NCI-H345 (cell line): Measurements from ENCODE around the gene CCDC92B.
A peak's percentile ranks its signal among the peaks of the same experiment; 100 is the strongest.
"Not testable (repeated sequence)": the region's sequence is repeated elsewhere in the genome, so short reads cannot be mapped to it uniquely, and the experiment has no call there.

Experiments
- DNase-seq: peaks from one replicate; lab custom pipeline; 2025; lab: John Stamatoyannopoulos, UW

Gene CCDC92B

GRCh38 chr17:2689411-2690164, 59.9 kb downstream of the CCDC92B start:
- DNase-seq: no peak

DNA sequence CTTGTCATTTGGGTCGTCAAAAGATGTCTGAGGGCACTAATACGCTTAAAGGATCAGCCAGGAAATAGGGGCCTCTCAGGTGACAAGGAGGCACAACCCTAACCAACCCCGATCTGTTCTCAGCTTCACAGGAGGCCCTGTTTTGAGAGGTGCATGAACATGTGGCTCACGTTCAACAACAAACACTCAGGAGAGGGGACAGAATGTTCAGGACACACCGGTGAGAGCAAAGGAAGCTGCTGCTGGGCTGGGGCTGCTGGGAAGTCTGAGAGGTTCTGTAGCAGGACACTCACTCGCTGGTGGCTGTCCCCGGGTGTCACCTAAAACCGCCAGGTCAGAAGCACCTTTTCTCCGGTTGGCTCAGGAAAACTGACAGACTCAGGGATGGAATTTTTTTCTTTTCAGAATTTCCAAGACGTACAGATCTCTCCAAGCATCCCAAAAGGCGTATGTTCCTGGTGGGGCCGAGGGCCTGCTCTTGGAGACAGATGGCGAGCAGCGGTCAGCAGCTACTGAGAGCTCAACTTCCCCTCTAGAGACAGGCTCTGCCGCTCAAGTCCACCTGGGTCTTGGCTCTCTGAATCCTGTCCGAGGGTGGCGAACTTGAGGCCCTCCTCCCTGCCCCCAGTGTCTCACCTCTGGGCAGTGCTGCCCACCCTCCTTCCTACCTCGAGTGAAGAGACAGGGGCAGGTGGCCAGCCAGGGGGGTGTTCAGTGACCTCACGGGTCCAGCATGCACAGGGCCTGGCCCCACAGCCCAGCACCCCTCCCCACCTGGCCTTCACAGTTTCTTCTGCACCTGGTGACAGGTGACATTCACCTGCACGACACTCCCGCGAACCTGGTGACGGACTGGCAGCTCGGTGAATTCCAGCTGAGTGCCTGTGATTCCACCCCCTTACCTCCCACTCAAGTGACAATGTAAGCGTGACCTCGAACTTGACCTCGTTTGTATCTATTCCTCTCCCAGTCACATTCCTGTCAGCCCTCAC, 60.8 kb downstream of the CCDC92B start:
- peak; percentile 8 for DNase-seq

GRCh38 chr17:2687074-2687418, 62.4 kb downstream of the CCDC92B start:
- no peak for DNase-seq

DNA sequence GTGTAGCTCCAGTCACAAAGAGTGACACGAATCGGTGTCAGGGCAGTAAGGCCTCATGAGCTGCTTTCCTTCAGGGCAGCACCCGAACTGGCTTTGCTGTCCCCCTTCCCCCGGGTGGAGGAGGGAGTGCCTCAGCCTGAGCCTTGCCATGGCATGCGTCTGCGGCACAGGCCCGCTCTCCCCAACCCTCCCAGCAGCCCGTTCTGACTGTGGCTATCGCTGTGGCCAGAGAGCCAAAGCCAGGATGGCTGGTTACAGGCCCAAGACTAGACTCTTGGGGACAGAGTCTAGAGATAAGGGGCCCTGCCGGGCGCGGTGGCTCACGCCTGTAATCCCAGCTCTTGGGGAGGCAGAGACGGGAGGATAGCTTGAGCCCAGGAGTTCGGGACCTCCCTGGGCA, 63.8 kb downstream of the CCDC92B start:
- DNase-seq: no peak

GRCh38 chr17:2684549-2684948, 64.9 kb downstream of the CCDC92B start:
- no peak for DNase-seq

DNA sequence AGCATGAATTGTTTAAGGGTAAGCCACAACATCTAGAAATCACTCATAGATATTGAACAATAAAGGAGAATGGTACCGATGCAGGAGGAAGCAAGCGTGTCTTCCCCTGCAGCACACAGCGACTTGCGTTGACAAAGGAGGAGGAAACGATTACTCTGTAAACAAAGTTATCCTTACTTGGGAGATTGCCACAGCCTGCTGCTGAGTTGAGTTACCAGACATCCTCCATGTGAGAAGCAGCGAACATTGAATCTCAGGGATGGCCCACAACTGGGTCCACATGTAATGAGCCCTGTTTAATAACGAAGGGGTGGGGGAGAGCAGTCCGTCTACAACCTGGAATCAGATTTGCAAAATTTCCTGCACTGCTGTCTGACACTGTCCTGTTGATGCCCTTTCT, 65.5 kb downstream of the CCDC92B start:
- DNase-seq: no peak

DNA sequence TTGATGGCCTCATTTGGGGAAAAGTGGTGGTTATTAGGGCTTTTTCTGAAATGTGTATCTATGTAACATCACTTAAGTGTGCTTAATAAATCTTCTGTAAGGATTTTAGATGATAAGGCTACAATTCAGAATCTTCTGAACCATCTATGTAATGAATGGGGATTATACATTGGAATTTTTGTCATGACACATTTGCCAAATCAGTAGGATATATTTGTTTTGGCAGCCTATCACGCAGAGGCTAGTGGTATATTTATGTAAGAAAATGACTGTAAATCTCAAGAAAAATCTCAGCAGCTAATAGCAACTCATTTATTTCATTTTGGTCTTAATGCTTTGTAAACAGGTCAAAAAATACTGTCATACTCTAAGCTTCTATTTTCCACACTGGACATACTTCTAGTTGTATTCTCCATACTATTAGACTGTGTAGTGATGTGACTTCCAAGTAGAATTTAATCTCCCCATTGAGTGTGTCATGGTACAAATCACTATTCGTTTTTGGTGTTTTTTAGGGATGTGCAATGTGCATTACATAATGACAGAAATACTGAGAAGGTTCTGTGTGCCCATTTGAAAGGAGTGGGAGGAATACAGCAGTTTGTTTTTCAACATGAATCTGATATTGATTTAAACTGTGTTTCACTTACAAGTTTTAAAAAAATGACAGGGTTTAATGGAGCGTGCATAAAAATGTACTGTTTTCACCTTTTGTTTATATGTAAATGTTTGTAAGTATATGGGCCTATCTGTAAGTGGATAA, 67.1 kb downstream of the CCDC92B start:
- no peak for DNase-seq

DNA sequence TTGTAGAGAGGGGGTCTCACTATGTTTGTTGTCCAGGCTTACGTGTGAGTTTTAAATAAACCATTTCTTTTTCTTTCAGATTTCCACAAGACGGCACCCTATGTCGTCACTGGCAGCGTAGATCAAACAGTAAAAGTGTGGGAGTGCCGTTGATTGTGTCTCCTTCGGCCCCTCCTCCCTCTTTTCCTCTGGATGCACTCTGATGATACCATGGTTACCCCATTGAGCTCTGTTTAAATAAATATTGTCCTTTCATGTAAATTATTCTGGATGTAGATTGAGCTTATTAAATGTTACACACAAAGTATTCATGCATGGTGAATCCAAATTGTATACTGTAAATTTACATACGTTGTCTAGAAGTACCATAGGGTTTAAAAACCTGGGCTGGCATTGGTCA, 67.8 kb downstream of the CCDC92B start:
- no peak for DNase-seq

GRCh38 chr17:2680961-2681360, 68.5 kb downstream of the CCDC92B start:
- DNase-seq: no peak

DNA sequence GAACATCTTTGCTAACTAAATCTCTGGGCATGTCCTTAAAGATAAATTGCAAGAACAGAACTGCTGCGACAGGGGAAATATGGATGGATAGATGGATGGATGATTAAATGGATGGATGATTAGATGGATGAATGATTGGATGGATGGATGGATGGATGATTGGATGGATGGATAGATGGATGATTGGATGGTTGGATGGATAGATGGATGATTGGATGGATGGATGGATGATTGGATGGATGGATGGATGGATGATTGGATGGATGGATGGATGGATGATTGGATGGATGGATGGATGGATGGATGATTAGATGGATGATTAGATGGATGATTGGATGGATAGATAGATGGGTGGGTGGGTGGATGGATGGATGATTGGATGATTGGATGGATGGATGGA, 70.2 kb downstream of the CCDC92B start:
- not testable (repeated sequence) for DNase-seq
